NCI-H2029 treated with DMSO at 0.1 percent for 48 hours (cell line): Measurements from ENCODE around the gene CRAMP1.
"Not testable (repeated sequence)": the region's sequence is repeated elsewhere in the genome, so short reads cannot be mapped to it uniquely, and the experiment has no call there.

Experiments used
- DNase-seq: peaks from one replicate; lab custom pipeline; 2025; lab: John Stamatoyannopoulos, UW

CRAMP1 gene

DNA sequence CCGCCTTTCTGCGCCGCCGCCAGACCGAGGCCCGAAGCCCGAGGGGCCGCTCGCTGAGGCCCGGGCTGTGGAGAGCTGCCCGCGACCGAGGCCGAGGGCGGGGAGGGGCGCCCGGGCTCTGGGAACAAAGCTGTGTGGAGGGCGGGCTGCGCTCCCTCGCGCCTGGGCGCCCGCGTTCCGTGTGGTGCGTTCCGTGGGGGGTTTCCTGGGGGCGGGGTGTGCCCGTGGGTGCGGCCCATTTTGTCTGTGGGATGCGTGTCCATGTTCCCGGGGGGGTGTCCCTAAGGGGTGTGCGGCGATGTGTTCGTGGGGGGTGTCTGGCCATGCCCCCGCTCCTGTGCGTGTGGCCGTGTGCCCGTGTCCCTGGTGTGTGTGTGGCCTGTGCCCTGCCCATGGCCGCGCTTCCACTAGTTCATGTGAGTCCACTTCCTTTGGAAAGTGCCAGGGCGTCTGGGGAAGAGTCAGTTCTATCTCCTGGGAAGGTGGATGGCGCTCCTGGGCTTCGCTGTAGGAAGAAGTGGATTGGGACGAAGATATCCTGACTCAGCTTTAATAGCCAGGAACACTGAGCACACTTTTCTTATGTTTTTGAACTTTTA is 66.4 kb downstream of the CRAMP1 start:
- no peak for DNase-seq

DNA sequence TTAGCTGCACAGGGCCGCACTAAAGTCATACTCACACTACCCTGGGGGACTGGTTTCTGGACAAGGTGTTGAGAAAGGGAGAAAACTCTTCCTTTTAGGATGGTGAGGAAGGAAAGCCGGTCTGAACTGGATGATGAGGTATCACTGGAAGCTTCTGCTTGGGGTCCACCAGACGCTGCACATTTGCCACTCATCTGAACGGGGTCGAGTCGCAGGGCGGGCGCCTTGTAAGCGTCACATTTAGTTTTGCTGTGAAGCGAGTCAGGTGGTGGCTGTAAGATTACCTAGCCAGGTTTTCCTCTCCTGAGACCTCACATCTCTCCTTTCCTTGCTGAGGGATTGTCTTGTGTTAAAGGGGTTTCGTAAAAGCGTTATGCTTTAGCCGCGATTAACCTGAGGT is 68.2 kb downstream of the CRAMP1 start:
- no peak for DNase-seq

DNA sequence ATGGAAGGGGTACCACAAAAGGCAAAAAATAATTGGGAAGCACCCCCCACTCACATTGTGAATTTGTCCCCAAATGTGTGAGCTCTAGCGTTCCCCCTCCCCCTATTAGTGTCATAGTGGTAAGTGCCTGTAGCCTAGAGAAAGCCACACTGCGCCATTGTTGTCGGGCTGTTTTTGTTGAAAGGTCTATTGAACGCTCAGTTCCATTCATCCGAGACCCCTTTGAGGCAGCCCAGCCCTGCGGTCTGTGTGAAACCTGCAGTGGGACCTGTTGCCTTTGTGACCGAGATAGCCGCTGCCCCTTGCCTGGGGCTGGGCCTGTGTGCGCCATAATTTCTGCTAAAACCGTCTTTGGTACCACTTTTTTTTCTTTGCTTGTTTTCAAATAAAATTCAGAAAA is 68.9 kb downstream of the CRAMP1 start:
- no peak for DNase-seq

DNA sequence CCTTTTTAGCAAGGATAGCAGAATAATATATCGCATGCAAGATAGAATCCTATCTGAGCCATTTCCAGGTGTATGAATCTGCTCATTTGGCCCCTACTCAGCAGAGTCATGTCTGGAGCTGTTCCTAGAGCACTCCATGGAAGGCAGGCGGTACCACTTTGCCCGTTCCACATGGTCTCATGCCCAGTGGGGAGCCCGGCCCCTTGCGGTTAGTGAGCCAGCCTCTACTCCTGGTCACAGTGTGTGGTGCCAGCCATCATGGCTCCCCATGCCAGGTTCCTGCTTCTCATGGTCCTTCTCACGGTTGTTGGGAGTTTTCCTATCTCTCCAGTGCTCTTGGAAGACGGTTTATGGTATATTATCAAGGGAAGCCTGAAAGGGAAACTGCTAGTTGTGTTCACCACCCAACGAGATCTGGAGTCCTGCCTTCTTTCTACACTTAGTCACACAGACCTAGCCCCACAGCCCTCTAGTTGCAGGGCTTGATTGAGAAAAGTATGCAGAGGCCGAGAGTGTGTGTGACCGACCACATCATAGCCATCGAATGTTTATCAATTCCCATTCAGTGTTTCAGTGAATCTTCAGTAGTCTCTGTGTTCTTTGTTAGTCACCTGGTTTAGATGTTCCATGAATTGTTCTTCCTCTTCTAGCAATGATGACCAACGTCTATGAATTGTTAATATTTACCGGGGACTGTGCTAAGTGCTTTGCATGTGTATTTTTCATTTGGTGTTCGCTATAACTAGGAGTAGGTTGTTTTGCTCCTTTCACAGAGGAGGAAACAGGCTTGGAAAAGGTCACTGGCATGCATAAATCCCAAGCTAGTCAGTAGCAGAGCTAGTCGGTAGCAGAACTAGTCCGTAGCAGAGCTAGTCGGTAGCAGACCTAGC is 75.5 kb downstream of the CRAMP1 start:
- DNase-seq = no peak

DNA sequence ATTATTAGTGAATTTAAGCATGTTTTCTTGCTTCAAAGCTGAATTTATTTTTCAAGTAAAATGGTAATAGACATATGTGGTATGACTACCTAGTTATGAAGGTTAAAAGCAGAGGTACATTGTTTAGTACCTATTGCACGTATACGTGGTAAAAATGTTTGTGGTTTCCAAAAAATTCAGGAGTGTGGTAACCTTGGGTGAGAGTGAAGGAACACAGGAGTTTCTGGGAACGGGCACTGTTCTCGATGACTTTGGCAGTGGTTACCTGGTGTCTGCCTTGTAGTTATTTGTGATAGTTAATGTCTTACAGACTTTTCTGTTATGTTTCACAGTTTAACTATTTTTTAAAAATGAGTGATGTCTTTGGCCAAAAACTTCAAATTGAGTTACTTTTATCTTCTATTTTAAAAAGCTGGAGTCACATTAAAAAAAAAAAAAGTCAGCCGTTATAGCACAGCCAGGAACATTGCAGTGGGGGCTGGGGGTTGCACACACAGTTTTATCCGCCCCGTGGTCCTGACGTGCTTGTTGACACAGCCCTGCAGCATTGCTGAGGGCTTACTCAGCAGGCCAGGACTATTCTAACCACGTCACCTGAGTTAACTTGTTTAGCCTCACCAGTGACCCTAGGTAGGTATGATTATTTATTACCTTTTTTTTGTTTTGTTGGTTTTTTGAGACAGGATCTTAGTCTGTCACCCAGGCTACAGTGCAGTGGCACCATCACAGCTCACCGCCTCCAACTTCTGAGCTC is 76.8 kb downstream of the CRAMP1 start:
- no peak for DNase-seq

DNA sequence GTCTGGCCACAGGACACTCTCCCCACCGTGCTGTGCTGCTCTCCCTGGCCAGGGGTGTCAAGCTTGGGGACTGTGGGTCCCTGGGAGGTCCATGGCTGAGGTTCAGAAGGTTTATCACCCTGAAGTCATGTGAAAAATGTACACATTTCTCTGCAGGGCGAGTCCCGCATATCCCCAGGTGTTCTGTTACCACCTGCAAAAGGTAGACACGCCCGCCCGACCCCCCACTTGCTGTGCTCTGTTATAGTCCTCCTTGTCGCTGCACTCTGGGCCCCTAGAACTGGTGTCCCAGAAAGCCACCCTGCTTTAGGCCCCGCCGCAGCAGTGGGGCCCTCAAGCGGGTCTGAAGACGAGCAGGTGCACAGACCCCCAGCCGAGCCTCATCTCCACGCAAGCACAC is 77.7 kb downstream of the CRAMP1 start:
- DNase-seq = no peak

DNA sequence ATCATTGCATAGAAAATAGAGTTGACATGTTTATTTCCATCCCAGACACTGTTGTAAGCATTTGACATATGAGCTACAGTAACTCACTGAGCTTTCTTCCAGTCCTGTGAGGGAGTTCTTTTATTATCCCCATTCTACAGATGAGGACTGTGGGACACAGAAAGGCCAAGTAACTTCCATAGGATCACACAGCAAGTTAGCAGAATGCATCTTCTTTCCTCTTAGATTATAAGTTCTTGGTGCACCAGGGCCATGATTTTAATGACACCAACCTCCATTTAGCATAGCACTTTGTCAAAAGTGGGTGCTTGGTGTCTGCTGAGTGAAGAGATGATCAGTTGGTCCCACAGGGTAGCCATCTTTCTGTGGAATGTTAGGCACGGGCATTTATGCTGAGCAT is 78.7 kb downstream of the CRAMP1 start:
- DNase-seq = no peak

DNA sequence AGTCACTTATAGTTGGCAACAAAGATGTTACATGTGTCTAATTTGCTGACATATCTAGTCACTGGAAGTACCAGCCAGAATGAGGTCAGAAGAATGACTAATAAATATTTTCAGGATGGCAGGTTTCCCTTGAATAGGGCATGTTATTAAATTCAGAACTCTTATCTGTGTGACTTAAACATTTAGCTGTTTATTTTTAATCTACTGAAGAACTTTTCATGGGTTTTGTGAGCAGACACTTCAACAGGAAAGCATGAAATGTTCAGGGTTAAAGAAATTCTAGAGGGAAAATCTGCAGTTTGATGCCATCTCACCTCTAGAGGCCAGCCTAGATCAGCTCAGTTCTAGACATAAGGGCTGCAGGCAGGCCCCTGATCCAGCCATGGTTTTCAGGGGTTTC is 79.1 kb downstream of the CRAMP1 start:
- no peak for DNase-seq

DNA sequence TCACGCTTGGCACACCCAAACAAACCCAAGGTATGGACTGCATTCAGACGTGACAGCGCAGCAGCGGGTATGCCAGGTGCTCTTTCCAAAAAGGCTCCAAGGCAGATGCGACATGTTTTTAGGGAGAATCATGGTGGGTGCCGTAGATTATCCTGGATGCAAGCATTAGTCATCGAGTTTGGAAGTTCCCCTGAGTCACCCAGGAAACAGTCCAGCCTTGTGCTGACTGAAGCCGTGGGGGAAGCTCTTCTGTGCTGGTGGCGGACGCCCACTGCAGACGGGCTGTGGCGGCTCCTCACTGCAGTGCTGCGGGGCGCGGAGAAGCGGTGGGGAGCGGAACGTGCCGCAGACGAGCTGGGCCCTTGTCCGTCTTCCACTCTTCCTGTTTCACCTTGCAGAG is 79.8 kb downstream of the CRAMP1 start:
- no peak for DNase-seq

DNA sequence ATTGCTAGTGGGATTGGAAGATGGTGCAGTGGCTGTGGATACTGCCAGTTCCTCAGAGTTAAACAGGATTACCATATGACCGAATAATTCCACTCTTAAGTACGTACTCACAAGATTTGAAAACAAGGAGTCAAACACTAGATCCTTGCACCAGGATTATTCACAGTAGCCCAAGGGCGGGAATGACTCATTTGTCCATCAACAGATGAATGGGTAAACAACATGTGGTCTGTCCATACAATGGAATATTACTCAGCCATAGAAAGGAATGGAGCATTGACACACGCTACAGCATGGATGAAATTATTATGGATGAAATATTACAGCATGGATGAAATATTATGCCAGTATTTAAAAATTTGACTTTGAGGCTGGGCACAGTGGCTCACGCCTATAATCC is 84.7 kb downstream of the CRAMP1 start:
- no peak for DNase-seq

DNA sequence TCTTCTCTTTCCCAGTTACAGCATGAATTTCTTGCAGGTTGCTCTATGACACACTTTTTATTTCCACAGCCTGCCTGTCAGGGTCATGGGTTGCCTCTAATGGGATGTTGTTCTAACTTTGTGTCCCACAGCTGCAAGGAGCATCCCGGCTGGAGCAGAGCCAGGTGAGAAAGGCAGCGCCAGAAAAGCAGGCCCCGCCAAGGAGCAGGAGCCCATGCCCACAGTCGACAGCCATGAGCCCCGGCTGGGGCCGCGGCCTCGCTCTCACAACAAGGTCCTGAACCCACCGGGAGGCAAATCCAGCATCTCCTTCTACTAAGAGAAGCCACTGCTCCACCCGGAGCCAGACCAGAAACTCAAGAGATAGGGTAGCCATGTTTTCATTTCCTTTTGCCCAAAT is 86.5 kb downstream of the CRAMP1 start:
- DNase-seq = no peak

DNA sequence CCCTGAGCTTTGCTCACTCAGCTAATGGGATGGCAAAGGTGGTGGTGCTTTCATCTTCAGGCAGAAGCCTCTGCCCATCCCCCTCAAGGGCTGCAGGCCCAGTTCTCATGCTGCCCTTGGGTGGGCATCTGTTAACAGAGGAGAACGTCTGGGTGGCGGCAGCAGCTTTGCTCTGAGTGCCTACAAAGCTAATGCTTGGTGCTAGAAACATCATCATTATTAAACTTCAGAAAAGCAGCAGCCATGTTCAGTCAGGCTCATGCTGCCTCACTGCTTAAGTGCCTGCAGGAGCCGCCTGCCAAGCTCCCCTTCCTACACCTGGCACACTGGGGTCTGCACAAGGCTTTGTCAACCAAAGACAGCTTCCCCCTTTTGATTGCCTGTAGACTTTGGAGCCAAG is 88.1 kb downstream of the CRAMP1 start:
- DNase-seq = no peak

DNA sequence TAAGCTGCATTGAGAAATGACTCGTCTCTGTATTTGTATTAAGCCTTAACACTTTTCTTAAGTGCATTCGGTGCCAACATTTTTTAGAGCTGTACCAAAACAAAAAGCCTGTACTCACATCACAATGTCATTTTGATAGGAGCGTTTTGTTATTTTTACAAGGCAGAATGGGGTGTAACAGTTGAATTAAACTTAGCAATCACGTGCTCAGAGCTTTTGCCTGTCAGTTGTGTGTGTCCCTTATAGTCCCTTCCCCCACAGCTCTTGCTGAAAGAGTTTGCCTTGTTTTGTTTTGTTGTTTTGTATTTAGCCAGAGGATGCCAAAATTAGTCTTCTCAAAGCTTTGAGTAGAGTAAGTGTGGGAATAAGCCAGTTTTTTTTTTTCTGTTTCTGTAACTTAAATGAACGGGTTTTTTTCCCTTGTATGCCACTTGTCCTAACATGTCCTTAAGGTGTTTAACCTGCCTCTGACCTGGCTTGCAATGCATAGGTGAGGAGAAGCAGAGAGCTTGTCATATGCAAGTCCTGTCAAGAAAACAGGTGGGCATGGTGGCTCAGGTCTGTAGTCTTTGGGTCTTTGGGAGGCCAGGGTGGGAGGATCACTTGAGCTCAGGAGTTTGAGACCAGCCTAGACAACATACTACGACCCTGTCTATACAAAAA is 89.2 kb downstream of the CRAMP1 start:
- DNase-seq = no peak

DNA sequence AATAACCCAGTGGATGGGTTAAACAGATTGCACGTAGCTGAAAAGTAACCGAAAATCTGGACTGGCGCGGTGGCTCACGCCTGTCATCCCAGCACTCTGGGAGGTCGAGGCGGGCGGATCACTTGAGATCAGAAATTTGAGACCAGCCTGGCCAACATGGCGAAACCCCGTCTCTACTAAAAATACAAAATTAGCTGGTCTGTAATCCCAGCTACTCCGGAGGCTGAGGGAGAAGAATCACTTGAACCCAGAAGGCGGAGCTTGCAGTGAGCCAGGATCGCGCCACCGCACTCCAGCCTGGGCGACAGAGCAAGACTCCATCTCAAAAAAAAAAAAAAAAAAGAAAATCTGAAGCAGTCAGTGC is 93.1 kb downstream of the CRAMP1 start:
- not testable (repeated sequence) for DNase-seq

DNA sequence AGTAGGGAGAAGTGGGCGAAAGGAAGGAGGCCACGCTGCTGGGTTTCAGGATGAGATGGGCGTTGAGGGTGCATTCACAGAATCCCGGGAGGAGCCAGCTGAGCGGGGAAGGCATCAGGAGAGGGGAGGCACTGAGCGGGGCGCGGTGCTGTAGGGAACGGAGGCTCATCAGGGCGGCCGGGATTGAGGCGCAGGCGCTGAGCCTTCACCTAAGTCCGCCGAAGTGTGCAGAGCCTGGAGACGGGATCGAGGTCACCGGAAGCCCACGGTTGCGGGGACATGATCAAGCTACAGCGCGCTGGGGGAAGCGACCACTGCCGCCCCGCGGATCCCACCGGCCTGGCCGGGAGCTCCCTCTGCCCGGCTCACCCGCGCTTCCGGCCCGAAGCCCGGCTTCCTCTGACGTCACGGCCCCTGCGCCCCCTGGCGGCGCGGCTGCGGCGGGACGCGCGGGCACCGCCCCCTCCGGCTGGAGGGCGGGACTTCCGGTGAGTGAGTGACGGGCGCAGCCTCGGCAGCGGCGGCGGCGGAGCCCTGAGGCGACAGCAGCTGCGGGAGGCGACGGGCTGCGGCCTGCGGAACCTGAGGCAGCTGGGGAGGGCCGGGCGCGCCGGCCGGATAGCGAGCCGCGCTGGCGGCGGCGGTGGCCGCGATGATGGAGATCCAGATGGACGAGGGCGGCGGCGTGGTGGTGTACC is 93.7 kb downstream of the CRAMP1 start, which contains the start of gene MAPK8IP3:
MAPK8IP3 (plus strand) TSS at position 508 of the 698 bp plus-strand sequence; CDS start at position 653, 145 bp downstream.
- peak; percentile 50 for DNase-seq

DNA sequence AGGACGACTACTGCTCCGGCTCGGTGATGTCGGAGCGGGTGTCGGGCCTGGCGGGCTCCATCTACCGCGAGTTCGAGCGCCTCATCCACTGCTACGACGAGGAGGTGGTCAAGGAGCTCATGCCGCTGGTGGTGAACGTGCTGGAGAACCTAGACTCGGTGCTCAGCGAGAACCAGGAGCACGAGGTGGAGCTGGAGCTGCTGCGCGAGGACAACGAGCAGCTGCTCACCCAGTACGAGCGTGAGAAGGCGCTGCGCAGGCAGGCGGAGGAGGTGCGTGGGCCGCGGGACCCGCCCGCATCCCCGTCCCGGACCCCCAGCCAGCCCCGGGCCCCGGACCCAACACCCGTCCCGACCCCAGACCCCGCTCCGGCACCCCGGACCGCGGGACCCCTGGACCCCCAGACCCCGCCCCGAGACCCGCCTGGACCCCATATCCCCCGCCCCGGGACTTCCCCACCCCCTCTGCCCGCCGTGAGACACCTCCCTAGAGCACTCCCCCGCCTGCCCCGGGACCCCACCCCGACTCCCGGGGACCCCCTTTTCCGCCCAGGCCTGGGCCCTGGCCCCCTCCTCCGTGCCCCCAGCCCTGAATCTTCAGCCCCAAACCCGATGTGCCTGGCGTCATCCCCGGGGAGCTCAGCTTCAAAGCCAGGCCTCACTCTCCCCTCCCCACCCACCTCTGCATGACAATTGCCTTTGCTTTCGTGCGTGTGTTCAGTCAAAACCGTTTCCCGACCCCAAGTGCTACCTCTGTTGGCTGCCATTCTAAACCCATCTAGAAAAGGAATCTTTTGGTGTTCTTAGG is 94.4 kb downstream of the CRAMP1 start:
- no peak for DNase-seq

DNA sequence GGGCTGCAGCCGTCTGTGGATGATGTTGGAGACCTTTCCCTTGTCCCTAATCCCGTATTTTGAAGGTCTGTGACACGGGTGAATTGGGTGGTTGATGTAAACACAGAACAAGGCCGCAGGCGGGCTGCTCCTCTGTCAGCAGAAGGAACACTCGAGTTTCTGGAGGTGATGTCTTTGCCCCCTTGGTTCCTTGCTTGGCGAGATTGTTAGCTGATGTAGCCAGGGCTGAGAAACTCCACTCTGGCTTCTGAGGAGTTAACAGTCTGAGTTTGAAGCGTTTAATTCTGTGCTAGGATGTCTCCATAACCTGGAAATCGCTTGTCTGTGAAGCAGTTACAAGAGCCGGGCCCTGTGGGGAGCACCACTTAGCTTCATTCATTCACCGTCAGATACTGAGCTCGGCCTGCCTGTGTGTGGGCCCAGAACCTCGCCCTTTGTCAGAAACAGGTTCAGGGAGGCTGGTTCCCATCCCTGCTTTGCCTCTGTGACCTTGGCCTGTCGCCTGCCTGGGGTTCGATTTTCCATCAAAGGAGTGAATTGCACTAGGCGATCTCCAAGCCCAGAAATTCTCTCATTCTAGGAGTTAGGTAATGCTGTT is 95.1 kb downstream of the CRAMP1 start:
- no peak for DNase-seq

DNA sequence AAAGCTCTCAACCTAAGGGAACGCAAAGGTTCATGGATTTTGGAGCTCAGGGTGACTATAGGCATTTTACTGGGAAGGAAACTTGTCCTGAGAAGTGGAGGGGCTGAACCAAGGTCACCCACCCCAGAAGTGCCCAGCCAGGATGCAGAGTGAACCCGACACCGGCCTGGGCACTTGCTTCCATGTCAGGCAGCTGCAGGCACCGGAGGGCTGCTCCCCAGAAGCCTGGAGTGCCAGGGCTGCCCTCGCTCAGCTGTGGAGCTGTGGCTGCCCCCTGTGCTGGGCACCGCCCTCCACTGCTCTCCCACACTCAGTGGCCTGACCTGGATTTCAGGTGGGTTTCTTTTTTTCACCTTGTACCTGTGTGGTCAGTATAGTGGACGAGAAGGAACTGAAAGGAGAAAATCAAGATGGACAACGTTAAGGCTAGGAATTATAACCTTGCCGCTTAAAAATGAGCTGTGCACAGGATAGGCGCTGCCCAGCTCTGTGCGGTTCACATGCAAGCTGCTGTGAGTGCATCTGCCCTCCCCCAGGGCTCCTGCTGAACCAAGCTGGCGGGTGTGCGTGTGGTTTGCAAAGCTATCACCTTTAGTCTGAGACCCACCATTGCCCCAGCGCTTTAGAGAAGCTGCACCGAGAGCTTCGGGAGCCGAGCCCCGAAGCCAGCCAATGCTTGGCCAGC is 96.1 kb downstream of the CRAMP1 start:
- no peak for DNase-seq

DNA sequence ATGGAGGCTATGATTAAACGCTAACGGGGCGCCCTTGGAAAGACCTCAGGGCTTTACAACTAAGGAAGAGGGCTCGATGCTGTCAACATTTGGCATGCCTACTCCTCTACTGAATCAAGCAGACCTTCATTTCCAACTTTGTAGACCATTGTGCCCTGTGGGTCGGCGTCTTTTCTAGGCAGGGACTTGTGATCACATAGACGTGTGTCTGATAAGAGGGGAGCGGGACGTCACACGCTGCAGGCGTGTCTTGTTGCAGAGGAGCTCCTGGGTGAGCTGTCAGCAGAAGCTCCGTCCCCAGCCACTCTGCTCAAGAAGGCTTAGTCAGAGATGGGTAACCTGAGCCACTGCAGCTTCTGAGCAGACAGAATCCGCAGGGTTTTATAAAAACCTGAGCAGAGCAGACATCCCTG is 96.6 kb downstream of the CRAMP1 start:
- DNase-seq = no peak

DNA sequence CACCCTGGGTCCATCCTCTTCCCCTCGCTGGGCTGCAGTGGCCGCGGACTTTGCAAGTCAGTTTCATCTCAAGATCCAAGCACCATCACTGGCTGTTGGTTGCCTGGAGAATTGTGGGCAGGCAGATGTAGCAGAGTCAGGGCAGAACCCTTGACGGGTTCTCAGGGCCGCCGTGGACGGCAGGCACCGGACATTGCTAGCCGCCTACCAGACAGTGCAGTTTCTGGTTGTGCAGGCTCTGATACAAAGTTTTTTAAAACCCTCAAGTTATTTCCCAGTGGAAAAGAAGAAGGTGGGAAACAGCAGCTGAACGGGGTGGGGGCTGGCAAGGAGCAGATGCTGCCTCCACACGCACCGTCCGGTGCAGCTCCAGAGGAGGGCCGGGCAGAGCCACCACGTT is 97.2 kb downstream of the CRAMP1 start:
- DNase-seq = no peak
